GM12872 (cell line): ENCODE data around the gene ZFP69.

Source experiments
- TF ChIP-seq, protein P1 (sequence below): IDR thresholded peaks from 3 replicates; pipeline ENCODE4 v1.5.1; 2011; ENCODE audit warnings: low read depth, mild to moderate bottlenecking, low read length, moderate library complexity; ENCODE audit not compliant: insufficient read depth

Gene ZFP69

DNA sequence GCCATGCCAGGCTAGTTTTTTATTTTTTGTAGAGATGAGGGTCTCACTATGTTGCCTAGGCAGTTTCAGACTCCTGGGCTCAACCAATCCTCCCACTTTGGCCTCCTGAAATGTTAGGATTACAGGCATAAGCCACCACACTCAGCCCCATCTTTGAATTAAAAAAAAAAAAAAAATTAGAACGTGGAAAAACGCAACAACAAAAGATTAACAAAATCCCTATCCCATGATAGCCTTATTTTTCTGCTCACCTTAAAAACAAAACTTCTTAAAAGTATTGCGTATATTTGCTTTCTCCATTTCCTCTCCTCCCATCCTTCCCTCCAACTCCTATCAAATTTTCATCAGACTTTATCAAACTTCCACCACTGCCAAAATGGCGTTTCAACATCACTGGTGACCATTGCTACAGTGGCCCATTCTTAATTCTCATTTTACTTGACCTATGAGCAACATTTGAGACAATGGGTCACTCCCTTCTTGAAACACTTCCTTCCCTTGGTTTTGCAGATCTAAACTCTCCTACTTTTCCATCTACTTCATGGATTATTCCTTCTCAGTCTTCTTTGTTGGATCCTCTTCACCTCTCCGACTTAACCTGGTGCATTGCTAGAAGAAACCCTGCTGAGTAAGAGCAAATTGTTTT, 53.8 kb downstream of the ZFP69 start:
- TF ChIP-seq, protein P1, sequence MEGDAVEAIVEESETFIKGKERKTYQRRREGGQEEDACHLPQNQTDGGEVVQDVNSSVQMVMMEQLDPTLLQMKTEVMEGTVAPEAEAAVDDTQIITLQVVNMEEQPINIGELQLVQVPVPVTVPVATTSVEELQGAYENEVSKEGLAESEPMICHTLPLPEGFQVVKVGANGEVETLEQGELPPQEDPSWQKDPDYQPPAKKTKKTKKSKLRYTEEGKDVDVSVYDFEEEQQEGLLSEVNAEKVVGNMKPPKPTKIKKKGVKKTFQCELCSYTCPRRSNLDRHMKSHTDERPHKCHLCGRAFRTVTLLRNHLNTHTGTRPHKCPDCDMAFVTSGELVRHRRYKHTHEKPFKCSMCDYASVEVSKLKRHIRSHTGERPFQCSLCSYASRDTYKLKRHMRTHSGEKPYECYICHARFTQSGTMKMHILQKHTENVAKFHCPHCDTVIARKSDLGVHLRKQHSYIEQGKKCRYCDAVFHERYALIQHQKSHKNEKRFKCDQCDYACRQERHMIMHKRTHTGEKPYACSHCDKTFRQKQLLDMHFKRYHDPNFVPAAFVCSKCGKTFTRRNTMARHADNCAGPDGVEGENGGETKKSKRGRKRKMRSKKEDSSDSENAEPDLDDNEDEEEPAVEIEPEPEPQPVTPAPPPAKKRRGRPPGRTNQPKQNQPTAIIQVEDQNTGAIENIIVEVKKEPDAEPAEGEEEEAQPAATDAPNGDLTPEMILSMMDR: no peak

DNA sequence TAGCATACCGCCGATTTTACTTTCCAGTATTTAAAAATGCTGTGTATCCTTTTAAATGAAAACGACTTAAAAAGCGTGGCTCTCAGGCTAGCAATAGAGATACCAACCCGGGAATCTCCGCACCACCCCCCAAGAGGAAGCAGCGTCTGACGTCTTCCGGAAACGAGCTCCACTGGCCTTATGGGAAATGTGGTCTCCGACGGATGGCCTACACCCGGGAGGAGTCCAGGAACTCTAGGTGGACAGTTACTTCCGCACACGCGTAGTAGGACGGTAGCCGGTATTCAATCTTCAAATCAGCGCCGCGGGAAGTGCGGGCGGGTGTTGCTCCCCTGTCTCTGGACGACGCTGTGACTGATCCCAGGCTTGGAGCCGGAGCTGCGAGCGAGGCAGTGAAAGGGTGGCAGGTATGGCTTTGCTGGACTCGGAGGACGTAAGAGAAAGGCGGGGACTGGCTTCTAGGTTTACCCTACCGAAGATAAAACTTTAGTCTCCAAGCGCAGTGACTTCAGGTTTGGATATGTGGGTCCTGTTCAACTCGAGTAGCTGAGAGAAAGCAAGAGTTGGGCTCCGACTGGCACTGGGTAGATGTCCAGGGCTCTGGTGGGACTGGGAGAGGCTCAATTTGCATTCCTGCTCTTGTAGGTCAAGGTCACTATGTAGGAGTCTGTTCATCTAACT, 54.4 kb downstream of the ZFP69 start, which contains the start of gene ZNF684:
TSS of gene ZNF684 (plus strand) at position 257 of the 681 bp plus-strand sequence. CDS start 1,530 bp downstream, outside the sequence.
- TF ChIP-seq, protein P1: no peak

DNA sequence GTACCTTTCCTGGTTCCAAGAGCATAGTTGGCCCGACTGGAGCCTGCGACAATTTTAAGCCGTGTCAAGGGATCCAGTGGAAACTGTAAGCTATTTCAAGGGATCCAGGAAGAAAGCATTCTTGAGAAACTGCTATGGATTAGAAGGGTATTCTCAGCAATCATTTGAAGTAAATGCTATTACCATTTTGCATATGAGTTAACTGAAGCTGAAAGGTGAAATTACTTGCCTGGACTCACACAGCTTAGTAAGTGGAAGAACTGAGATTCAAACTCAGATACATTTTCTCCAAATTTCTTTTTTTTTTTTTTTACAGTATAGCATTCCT, 54.9 kb downstream of the ZFP69 start:
- TF ChIP-seq, protein P1: no peak

DNA sequence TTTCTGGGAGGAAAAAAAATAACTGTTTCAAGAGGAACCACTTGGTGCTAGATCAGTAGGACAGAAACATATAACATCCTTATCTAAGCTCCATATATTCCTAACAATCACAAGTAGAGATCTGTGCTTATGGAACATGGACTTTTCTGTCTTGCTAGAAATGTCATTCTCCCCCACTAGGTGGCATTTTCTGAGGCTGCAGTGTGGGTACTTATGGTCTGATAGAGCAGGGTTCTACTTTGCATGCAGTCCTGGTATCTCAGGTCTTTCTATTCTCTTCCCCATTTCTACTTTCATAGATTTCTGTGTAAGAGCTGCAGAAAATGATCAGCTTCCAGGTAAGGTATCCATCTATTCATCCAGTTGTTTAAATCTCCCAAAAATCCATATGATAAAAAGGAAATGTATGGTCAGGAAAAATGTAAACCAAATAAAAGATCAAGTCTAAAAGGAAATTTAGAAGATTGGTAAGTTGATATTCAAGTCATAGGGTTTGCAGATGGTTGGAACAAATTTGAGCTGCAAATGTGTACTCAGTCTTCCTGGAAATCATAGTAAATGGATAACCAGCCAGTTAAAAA, 55.8 kb downstream of the ZFP69 start:
- TF ChIP-seq, protein P1: peak; percentile 71

DNA sequence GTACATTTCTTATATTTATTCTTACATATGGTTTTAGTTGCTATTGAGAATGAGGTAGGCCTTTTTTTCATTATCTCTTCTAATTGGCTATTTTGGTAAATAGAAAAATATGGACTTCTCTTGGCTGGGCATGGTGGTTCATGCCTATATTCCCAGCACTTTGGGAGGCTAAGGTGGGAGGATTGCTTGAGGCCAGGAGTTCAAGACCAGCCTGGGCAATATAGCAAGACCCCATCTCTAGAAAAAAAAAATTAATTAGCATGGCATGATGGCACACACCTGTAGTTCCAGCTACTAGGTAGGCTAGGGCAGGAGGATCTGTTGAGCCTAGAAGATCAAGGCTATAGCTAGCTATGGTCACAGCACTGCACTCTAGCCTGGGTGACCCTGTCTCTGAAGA, 57.5 kb downstream of the ZFP69 start:
- TF ChIP-seq, protein P1: no peak

DNA sequence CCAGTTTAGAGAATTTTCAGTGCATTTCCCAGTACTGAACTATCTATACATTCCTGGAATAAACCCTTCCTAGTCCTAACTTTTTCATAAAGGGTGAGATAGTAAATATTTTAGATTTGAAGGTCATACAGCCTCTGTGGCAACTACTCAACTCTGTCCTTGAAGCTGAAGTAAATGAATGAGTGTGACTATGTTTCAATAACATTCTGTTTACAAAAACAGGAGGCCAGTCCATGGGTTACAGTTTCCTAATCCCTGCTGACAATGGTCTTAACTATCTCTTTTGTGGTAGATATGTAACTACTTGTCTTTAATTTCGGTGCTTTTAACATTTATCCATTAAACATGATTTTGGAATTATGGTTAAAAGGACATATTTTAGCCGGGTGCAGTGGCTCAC, 58.6 kb downstream of the ZFP69 start:
- TF ChIP-seq, protein P1: no peak

DNA sequence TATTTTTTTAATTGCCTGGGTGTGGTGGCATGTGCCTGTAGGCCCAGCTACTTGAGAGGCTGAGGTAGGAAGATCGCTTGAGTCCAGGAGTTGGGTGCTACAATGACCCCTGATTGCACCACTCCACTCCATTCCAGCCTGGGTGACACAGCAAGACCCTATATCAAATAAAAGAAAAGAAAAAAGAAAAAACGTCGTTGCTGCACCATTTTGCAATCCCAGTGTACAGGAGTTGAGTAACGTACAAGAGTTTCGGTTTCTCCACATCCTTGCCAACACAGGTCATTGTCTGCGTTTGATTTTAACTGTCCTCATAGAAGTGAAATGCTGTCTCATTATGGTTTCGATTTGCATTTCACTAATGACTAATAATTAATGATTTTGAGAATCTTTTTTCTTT, 62.2 kb downstream of the ZFP69 start:
- TF ChIP-seq, protein P1: no peak
